Subcutaneous abdominal adipose tissue (tissue), 5 donors: ENCODE data around the gene EVPL.

ENCODE experiments used
- H3K27ac ChIP-seq: one replicate; pipeline ENCODE4 v1.7.0; 2013; ENCODE audit warnings: low read depth, mild to moderate bottlenecking, inconsistent platforms, low read length, moderate library complexity
- H3K27me3 ChIP-seq, 5 donors: one replicate each; pipeline ENCODE4 v1.7.0; 2013; ENCODE audit warnings: low read length in 5 of 5, inconsistent platforms in 1 of 5; ENCODE audit not compliant: control insufficient read depth in 5 of 5, insufficient read depth in 4 of 5
- H3K36me3 ChIP-seq, 5 donors: one replicate each; pipeline ENCODE4 v1.7.0; 2013; ENCODE audit warnings: low read length in 5 of 5; ENCODE audit not compliant: control insufficient read depth in 5 of 5, insufficient read depth in 5 of 5
- H3K4me1 ChIP-seq, 5 donors: one replicate each; pipeline ENCODE4 v1.7.0; 2013; ENCODE audit warnings: low read length in 5 of 5, mild to moderate bottlenecking in 3 of 5, moderate library complexity in 1 of 5; ENCODE audit not compliant: control insufficient read depth in 5 of 5, insufficient read depth in 5 of 5
- H3K4me3 ChIP-seq, 5 donors: one replicate each; pipeline ENCODE4 v1.7.0; 2013; ENCODE audit warnings: low read length in 5 of 5, low read depth in 1 of 5
- H3K9ac ChIP-seq, 5 donors: one replicate each; pipeline ENCODE4 v1.7.0; 2013; ENCODE audit warnings: low read length in 5 of 5, mild to moderate bottlenecking in 4 of 5, moderate library complexity in 3 of 5
- H3K9me3 ChIP-seq, 5 donors: one replicate each; pipeline ENCODE4 v1.7.0; 2013; ENCODE audit warnings: low read length in 5 of 5; ENCODE audit not compliant: control insufficient read depth in 5 of 5
- donor health status: healthy.
- donor health status: healthy.
- donor health status: healthy.
- donor health status: healthy.
- donor health status: healthy.

Gene EVPL

GRCh38 chr17:76018801-76019200, 8.3 kb downstream of the EVPL start:
- no peak overlapping the region for H3K4me3 ChIP-seq
- H3K27me3 ChIP-seq = peaks cover 5 to 17% (median 10%) of the 10 kb centered on the region in 5 donors
- H3K4me1 ChIP-seq = peaks cover 0 to 9% (median 0%) of the 10 kb centered on the region in 5 donors
- H3K9ac ChIP-seq = no peak overlapping the region
- H3K36me3 ChIP-seq = no peaks in the 10 kb centered on the region
- H3K9me3 ChIP-seq = no peaks in the 10 kb centered on the region
- H3K27ac ChIP-seq = no peak overlapping the region

- H3K9ac ChIP-seq = no peak overlapping the region
- peaks cover 5 to 13% (median 10%) of the 10 kb centered on the region in 5 donors for H3K27me3 ChIP-seq
- H3K4me1 ChIP-seq = peaks cover 0 to 10% (median 0%) of the 10 kb centered on the region in 5 donors
- H3K36me3 ChIP-seq = no peaks in the 10 kb centered on the region
- H3K27ac ChIP-seq = no peak overlapping the region
- no peaks in the 10 kb centered on the region for H3K9me3 ChIP-seq
- H3K4me3 ChIP-seq = no peak overlapping the region
These were observed 8.8 kb downstream of the EVPL start for GRCh38 chr17:76018340-76018680.

GRCh38 chr17:76017481-76018339, 9.4 kb downstream of the EVPL start:
- no peaks in the 10 kb centered on the region for H3K9me3 ChIP-seq
- H3K36me3 ChIP-seq = no peaks in the 10 kb centered on the region
- no peak overlapping the region for H3K4me3 ChIP-seq
- H3K9ac ChIP-seq = no peak overlapping the region
- H3K27ac ChIP-seq = no peak overlapping the region
- peaks cover 0 to 10% (median 0%) of the 10 kb centered on the region in 5 donors for H3K4me1 ChIP-seq
- H3K27me3 ChIP-seq = peaks cover 5 to 9% (median 6%) of the 10 kb centered on the region in 5 donors

GRCh38 chr17:76014925-76015261, 12.2 kb downstream of the EVPL start:
- H3K36me3 ChIP-seq = no peaks in the 10 kb centered on the region
- H3K9me3 ChIP-seq = no peaks in the 10 kb centered on the region
- H3K4me3 ChIP-seq = no peak overlapping the region
- H3K27me3 ChIP-seq = peaks cover 5 to 7% (median 6%) of the 10 kb centered on the region in 5 donors
- H3K4me1 ChIP-seq = peaks cover 0 to 10% (median 0%) of the 10 kb centered on the region in 5 donors
- no peak overlapping the region for H3K9ac ChIP-seq
- H3K27ac ChIP-seq = no peak overlapping the region

- no peaks in the 10 kb centered on the region for H3K36me3 ChIP-seq
- H3K9me3 ChIP-seq = no peaks in the 10 kb centered on the region
- no peak overlapping the region for H3K27ac ChIP-seq
- peak overlapping the region in 1 of 5 donors; percentile 4 for H3K9ac ChIP-seq
- H3K4me3 ChIP-seq = no peak overlapping the region
- peaks cover 5 to 7% (median 6%) of the 10 kb centered on the region in 5 donors for H3K27me3 ChIP-seq
- H3K4me1 ChIP-seq = peaks cover 0 to 10% (median 0%) of the 10 kb centered on the region in 5 donors
These were observed 12.8 kb downstream of the EVPL start for GRCh38 chr17:76014100-76014924.

- no peak overlapping the region for H3K4me3 ChIP-seq
- peaks cover 0 to 10% (median 0%) of the 10 kb centered on the region in 5 donors for H3K4me1 ChIP-seq
- H3K27ac ChIP-seq = no peak overlapping the region
- H3K36me3 ChIP-seq = no peaks in the 10 kb centered on the region
- H3K9me3 ChIP-seq = no peaks in the 10 kb centered on the region
- peak overlapping the region in 1 of 5 donors; percentile 4 for H3K9ac ChIP-seq
- peaks cover 5 to 7% (median 6%) of the 10 kb centered on the region in 5 donors for H3K27me3 ChIP-seq
These were observed 13.7 kb downstream of the EVPL start for GRCh38 chr17:76013377-76013932.

GRCh38 chr17:76011951-76012350, 15.2 kb downstream of the EVPL start:
- Histone ChIP-seq H3K4me3 (no peak overlapping the region), H3K27ac (no peak overlapping the region), H3K9me3 (no peaks in the 10 kb centered on the region), H3K36me3 (no peaks in the 10 kb centered on the region), H3K9ac (no peak overlapping the region), H3K27me3 (peaks cover 0 to 7% (median 6%) of the 10 kb centered on the region in 5 donors), H3K4me1 (peaks cover 0 to 10% (median 0%) of the 10 kb centered on the region in 5 donors)

GRCh38 chr17:76009969-76010661, 17.0 kb downstream of the EVPL start:
- H3K4me1 ChIP-seq = peaks cover 0 to 18% (median 8%) of the 10 kb centered on the region in 5 donors
- H3K27ac ChIP-seq = no peak overlapping the region
- no peaks in the 10 kb centered on the region for H3K9me3 ChIP-seq
- peaks cover 0 to 6% (median 5%) of the 10 kb centered on the region in 5 donors for H3K27me3 ChIP-seq
- no peak overlapping the region for H3K4me3 ChIP-seq
- H3K9ac ChIP-seq = no peak overlapping the region
- no peaks in the 10 kb centered on the region for H3K36me3 ChIP-seq

GRCh38 chr17:76009447-76009846, 17.7 kb downstream of the EVPL start:
- H3K9ac ChIP-seq = no peak overlapping the region
- H3K4me3 ChIP-seq = no peak overlapping the region
- H3K9me3 ChIP-seq = no peaks in the 10 kb centered on the region
- peaks cover 0 to 3% (median 0%) of the 10 kb centered on the region in 5 donors for H3K36me3 ChIP-seq
- peaks cover 0 to 18% (median 12%) of the 10 kb centered on the region in 5 donors for H3K4me1 ChIP-seq
- H3K27ac ChIP-seq = no peak overlapping the region
- peaks cover 0 to 2% (median 0%) of the 10 kb centered on the region in 5 donors for H3K27me3 ChIP-seq
